ENCODE results near the gene GCK.

Gene GCK

DNA sequence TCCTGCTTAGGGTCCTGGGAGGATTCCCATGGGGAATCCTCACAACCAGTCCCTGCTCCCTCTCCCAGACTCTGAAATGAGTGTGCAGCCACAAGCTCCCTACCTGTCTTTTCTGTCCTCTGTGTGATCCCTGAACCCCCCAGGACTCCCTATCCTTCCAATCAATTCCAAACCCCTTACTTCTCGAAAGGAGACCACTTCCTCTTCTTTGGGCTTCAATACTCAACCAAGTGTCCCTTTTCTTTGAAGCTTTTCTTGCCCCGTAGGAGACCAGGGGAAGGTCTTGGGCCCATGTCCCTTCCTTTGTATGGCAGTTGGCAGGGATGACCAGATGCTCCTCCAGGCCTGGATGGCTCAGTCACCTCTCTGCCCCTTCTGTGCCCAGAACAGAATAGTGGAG is 83.4 kb downstream of the GCK start:
- Histone ChIP-seq H3K36me3 (peaks cover 15 to 42% (median 40%) of the 10 kb centered on the region in 3 donors), H3K9me3 (no peaks in the 10 kb centered on the region), H3K27me3 (no peaks in the 10 kb centered on the region), H3K27ac (peak overlapping the region; percentile 98 to 100), H3K4me1 (peaks cover 12 to 99% (median 84%) of the 10 kb centered on the region in 4 donors), H3K4me3 (peak overlapping the region; percentile 52 to 58)
- DNase-seq: no peak
- intact Hi-C loops (cut with DNase I; ENCODE audit: low total_unique reads): loop anchor here (2.0 kb wide), 1 partner anchor 23 kb away; the partner anchor contains the start of gene POLM
- TF ChIP-seq, protein P1, sequence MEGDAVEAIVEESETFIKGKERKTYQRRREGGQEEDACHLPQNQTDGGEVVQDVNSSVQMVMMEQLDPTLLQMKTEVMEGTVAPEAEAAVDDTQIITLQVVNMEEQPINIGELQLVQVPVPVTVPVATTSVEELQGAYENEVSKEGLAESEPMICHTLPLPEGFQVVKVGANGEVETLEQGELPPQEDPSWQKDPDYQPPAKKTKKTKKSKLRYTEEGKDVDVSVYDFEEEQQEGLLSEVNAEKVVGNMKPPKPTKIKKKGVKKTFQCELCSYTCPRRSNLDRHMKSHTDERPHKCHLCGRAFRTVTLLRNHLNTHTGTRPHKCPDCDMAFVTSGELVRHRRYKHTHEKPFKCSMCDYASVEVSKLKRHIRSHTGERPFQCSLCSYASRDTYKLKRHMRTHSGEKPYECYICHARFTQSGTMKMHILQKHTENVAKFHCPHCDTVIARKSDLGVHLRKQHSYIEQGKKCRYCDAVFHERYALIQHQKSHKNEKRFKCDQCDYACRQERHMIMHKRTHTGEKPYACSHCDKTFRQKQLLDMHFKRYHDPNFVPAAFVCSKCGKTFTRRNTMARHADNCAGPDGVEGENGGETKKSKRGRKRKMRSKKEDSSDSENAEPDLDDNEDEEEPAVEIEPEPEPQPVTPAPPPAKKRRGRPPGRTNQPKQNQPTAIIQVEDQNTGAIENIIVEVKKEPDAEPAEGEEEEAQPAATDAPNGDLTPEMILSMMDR (IDR thresholded peaks at IDR 0.05): no peak

DNA sequence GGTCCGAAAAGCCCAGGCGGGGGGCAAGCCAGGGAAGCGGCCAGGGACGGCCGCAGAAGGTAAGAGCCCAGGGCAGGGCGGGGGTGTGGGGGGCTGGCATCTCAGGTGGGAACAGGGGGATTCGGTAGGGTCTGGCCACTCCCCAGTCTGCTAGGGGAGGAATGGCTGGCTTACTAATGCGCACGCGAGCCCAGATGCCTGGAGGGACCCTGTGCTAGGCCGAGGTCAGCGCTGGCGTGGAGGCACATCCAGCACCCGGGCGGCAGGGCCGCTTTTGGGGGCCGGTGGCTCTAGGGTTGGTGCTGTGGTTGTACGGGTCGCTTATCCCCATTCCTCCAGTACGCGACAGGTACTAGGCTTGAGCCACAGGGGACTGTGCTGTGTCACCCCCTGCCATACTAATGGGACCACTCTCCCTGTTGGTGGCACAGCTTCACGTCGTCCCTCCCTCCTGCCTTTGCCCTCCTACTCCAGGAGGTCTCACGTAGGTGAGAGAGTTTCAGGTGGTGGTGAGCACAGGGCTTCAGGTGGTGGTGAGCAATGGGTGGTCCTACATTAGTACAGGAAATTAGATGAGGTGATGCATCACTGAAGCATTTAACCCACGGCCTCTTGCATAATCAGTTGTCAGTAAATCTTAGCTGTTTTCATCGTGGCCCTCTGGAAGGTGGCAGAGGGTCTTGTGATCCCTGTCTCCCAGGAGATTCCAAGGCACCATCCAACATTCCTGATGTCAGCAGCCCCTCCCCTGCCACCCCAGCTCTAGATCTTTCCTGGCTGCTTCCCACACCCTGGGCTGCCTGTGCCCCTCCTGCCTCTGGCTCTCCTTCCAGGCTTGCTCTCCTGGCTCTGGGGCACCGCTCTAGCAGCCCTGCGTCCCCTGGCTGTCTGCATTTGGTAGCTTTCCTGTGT is 84.1 kb downstream of the GCK start:
- peak overlapping the region; percentile 98 to 100 for H3K27ac ChIP-seq
- H3K27me3 ChIP-seq: no peaks in the 10 kb centered on the region
- H3K4me1 ChIP-seq: peaks cover 12 to 99% (median 84%) of the 10 kb centered on the region in 4 donors
- H3K4me3 ChIP-seq: peak overlapping the region; percentile 52 to 58
- intact Hi-C loops (cut with DNase I; ENCODE audit: low total_unique reads): loop anchor here (2.0 kb wide), 1 partner anchor 22 kb away; the partner anchor contains the start of gene POLM
- peak; percentile 81 to 93 for DNase-seq
- H3K36me3 ChIP-seq: peaks cover 8 to 35% (median 33%) of the 10 kb centered on the region in 3 donors
- H3K9me3 ChIP-seq: no peaks in the 10 kb centered on the region
- TF ChIP-seq, protein P1 (IDR thresholded peaks at IDR 0.05): no peak

DNA sequence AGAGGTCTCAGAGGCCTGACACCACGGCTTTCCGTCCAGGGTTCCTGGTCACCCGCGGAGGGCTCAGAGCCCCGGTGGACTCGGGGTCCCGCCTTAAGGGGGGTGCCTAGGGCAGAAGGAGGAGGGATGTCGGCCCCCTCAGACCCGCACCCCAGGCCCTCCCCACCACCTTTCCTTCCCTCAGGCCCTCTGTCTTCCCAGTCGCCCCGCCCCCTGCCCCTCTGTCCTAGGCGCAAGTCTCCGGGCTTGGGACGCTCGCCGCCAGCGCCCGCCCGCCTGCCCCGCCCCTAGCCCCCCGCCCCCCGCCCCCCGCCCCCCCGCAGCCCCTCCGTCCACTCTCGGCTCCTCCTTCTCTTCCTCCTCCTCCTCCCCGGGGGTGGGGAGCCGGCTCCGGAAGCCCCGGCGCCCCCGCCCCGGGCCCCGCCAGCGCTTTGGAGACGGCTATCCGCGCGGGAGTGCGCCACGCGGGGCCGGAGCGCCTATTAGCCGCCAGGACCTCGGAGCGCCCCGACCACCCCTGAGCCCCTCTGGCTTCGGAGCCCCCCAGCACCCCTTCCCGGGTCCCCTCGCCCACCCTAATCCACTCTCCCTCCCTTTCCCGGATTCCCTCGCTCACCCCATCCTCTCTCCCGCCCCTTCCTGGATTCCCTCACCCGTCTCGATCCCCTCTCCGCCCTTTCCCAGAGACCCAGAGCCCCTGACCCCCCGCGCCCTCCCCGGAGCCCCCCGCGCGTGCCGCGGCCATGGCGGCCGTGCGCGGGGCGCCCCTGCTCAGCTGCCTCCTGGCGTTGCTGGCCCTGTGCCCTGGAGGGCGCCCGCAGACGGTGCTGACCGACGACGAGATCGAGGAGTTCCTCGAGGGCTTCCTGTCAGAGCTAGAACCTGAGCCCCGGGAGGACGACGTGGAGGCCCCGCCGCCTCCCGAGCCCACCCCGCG is 85.0 kb downstream of the GCK start, which contains the start of gene AEBP1:
AEBP1 (plus strand) TSS at position 423 of the 937 bp plus-strand sequence; CDS start at position 744, 321 bp downstream.
- intact Hi-C loops (cut with DNase I; ENCODE audit: low total_unique reads): loop anchor here (2.0 kb wide), 1 partner anchor 21 kb away; the partner anchor contains the start of gene POLM

DNA sequence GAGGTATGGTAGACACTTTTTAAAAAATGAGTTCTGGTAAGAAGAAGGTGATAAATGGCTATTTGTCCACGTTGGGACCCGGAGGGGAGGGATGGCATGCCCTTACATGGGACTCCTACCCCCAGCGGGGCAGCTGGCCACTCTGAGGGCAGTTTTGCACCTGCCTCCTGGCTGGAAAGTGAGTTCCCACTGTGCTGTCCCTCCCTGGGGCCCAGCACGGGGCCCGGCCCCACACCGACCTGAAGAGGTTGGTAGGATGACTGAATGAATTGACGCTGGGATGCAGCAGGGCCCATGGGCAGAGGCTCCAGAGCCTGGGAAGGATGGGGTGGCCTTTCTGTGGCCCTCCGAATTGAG is 85.7 kb downstream of the GCK start:
- Histone ChIP-seq H3K4me3 (peak overlapping the region; percentile 52 to 58), H3K27me3 (no peaks in the 10 kb centered on the region), H3K9me3 (no peaks in the 10 kb centered on the region), H3K27ac (peak overlapping the region; percentile 98 to 100), H3K4me1 (peaks cover 9 to 98% (median 76%) of the 10 kb centered on the region in 4 donors), H3K36me3 (peaks cover 0 to 20% (median 17%) of the 10 kb centered on the region in 3 donors)
- DNase-seq: no peak
- TF ChIP-seq, protein P1 (IDR thresholded peaks at IDR 0.05): no peak
- intact Hi-C loops (cut with DNase I; ENCODE audit: low total_unique reads): no loop called here

More for the DNA sequence above, 85.0 kb downstream of the GCK start, which contains the start of gene AEBP1:
- peak in 1 of 2 donors; percentile 77 for DNase-seq
- Histone ChIP-seq H3K9me3 (no peaks in the 10 kb centered on the region), H3K27ac (peak within 1 kb of the TSS; percentile 98 to 100), H3K36me3 (peaks cover 3 to 26% (median 23%) of the 10 kb centered on the region in 3 donors), H3K4me1 (peaks cover 12 to 99% (median 82%) of the 10 kb centered on the region in 4 donors), H3K27me3 (no peaks in the 10 kb centered on the region), H3K4me3 (peak within 1 kb of the TSS; percentile 52 to 58)
- TF ChIP-seq, protein P1 (IDR thresholded peaks at IDR 0.05): no peak

Data from tibial artery (tissue), 4 donors.